HG03520 (cell line): Measurements from ENCODE around the gene VPS37C.

Experiments
- ATAC-seq: cut with Tn5 transposase; IDR thresholded peaks from one replicate; pipeline ENCODE4 v1.9.1; 2021; ENCODE audit warnings: mild to moderate bottlenecking, moderate library complexity; ENCODE audit not compliant: unreplicated experiment

The VPS37C gene

DNA sequence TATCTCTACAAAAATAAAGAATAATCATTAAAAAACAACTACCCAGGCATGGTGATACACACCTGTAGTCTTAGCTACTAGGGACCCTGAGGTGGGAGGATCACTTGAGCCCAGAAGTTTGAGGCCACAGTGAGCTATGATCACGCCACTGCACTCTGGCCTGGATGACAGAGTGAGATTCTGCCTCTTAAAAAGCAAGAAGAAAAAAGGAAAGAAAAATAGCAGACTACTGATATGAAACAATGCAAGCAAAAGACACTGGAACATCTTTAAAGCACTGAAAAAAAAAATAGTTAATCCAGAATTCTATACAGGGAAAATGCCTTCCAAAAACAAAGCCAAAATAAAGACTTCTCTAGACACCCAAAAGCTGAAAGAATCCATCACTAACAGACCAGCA, 5.9 kb downstream of the VPS37C start:
- no peak for ATAC-seq

DNA sequence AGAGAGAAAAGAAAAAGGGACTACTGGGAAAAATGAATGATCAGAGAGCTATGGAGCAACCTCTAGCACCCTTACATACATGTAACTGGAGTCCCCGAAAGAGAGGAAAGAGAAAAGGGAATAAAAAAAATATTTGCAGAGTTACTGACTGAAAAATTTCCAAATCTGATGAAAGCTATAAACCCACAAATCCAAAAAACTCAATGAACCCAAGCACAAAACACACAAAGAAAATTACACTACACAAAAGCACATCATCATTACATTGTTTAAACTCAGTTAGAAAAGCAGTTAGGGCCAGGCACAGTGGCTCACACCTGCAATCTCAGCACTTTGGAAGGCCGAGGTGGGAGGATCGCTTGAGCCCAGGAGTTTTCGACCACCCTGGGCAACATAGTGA, 6.7 kb downstream of the VPS37C start:
- ATAC-seq, result no peak

DNA sequence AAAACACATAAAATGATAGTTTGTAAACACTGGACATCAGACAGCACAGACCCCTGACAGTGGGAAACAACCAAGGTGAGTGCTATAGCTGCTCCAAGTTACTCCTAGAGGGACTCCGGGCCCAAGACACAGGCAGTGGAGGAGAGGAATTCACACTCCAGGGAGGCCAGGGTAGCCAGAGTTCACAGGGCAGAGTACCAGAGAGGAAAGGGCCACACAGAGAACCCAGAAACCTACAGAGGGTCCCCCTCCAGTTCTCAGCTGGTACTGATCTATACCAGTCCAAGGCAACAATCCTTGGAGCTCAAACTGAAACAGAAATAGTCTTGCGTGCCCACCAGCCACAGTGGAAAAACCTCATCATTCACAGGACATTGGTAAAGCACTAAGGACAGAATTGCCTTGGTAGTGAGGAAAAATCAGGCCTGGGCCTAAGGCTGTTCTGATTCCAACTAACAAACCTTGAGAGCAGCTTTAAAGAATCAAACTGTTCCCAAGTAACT, 7.6 kb downstream of the VPS37C start:
- no peak for ATAC-seq

DNA sequence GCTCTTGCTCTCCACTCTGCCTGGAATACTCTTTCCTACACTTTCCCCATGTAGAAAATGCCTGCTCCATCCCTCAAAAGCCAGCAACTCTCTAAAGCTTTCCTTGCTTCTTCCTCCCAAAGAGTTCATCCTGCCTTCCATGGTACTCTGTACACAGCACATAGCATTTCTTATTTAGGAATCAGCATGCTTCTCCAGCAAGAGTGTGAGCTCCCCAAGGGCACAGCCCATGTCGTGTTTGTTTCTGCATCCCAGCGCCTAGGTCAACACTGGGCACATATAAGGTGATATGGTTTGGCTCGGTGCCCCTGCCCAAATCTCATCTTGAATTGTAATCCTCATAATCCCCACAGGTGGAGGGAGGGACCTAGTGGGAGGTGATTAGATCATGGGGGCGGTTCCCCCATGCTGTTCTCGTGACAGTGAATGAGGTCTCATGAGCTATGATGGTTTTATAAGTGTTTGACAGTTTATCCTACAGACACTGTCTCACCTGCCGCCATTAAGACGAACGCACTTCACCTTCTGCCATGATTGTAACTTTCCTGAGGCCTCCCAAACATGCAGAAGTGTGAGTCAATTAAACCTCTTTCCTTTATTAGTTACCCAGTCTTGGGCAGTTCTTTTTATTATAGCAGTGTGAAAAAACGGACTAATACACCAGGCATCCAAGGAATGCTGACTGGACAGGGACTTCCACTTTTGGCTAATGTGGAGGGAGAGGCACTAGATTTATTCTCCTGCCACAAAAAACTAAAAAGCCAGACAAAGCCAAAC, 8.2 kb downstream of the VPS37C start:
- no peak for ATAC-seq

DNA sequence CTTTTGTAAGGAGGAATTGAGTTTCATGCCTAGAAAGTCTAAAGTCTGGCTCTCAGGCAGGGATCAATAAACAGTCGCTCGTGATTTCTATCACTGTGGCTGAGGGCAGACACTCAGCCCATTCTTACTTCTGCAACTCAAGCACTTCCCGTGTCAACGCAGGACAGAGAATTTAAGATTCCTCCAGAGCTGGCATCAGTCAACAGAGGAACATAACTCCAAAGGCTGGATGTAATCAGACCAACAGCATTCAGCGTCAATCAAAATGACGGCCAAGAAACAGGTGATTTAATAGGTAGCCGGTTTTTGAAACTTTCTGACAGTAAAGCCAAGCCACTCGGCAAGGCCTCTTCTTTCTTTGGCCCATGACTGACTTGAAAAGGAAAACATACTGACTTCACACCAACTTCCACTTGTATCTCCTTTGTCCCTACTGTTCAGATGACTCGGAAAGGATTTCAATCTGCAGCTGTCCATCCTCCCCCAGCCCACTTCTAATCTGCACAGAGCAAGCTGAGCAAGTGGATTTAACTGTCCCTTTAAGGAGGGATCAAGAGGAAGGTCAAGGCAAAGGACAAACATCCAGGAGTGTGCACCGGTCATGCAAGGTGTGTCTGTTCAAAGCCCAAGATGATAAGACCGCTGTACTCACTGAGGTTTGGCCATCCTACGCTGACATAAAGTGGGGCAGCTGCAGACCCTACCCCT, 9.5 kb downstream of the VPS37C start:
- no peak for ATAC-seq

DNA sequence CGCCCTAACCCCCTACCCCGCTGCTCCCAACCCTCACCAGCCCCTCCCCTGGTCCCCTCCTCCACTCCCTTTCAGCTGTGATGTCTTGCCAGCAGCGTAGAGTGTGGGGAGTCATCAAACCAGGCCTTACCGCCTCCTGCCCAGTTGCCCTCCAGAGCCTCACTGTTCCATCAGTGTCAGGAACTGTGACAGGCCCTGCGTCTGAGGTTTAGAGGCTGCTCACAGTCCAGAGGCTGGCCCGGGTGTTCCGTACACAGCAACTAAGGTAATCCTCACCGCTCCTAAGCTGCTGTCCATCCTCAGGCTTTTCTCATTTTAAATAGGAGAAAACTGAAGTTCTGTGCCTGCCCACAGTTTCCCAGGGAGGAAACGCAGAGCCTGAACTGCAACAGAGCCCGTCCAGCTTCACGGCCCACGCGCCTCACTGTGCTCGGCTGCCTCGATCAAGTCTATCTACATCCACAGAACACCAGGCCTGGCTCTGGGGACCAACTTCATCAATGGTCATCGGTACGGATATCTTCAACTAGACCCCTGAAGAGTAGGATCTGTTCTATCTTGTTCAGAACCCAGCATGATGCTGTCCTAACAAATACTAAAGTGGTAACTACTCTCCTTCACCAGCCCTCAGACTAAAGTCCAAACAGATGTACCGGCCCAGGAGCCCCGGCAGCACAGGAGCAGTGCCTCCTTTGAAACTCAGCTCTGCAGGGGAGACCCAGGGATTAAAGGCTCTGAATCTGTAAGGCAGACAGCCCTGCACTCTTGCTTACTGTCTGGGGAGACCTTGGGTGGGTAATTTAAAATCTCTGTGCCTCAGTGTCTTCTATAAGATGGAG, 10.3 kb downstream of the VPS37C start:
- no peak for ATAC-seq

DNA sequence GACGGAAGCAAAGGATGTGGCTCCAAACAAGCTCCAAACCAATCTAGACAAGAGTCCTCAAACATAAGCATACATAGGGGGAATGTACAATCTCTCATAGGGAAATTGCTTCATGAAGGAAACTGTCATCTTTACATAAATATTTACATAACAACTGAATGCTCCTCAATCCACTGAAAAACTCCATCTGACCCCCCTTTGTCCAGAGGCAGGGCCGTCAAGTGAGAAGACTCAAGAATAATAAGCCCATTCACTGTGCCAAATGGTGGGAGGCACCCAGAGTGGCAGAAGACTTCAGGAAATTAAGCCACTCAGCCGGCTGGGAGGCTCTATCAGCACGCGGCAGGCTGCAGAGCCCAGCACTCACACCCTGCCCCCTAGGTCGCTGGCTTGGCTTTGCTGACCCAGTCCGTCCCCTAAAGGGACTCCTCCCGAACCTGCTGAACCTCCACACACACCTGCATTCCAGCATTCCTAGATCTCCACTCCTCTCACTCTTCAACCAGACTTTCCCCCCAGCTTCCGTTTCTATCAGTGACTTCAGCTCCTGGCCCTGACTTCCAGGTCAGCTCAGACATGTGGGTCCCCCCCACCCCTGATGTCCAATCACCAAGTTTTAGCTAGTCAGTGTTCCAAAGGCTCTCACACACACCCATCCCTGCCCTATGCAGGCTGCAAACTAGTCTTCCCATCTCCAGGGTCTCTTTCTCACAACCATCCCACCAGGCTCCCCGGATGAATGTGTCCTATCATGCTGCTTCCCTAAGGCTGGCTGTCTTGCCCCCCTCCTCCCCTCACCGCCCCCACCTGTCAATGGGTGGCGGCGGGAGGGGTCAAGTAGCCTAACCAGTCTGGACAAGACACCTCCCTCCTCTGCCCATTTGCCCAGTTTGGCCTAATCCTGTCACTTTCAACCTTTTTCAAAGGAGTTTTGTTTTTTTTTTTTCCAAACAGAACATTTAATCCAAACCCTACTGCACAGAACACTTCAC, 11.3 kb downstream of the VPS37C start:
- ATAC-seq, result no peak

DNA sequence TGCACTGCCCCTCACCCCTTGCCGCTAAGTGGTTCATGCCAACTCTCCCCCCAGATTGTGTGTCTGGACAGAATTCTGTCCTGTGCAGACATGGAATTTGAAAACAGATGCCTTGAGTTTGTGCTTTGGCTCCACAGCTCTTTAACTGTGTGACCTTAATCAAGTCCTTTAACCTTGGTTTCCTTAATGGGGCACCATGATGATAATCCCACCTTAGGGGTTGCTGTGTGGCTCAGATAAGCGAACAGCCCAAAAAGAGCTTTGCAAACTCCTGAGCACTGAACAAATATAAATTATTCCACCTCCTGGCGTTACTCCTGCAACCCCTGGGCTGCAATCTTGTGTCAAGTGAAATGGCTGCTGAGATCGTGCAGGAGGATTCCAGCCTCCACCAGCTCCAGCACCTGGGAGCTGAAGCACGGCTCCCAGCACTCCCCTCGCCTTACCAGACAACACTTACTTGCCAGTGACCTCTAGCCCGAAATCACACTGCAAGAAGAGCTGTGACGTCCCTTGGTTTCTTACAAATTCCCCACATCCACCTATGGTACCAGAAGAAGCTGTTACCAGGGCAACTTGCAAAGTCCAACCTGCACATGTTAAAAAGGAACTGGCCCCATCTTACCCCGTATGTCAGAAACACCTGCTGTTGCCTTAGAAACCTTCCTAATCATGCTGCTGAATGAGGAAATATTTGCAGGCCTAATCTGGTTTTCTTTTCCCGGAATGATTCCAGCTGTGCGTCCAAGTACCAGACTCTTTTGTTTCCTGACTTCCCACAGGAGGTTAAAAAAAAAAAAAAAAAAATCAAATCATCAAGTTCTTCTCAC, 13.2 kb downstream of the VPS37C start:
- ATAC-seq, result no peak

DNA sequence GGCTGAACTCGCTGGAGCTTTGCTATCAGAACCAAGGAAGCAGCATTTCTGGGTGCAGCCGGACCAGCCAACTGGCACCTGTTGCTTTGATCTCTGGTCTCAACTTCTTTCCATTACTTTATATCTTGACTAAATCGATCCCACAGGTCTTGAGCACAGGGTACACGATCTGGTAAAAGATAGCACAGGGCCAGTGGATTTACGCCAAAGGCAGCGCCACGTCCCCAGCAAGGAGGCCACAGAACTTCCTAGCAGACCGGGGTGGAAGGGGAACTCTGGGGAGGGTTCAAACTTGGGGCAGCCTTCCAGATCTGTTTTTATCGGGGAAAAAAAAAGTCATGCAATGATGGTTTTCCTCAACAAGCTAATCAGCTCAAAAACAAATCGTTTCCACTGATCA, 14.0 kb downstream of the VPS37C start:
- ATAC-seq, result no peak

DNA sequence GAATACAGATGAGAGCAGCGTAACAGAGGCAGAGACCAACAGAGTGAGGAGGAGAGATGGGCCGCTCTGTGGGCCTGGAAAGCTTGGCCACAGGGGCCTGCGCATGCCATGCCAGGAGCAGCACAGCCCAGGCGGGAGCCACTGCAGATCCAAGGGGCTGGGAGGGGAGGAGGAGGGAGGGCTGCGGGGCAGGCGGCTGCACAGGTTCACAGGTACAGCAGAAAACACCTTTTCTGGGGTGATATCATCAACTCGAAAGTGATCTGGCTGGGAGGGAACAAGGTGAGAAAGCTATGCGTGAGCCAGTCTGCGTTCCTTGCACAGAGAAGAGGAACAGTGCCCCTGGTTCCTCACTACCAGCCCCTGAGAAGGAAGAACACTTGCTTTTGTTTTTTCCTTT, 14.8 kb downstream of the VPS37C start:
- no peak for ATAC-seq

DNA sequence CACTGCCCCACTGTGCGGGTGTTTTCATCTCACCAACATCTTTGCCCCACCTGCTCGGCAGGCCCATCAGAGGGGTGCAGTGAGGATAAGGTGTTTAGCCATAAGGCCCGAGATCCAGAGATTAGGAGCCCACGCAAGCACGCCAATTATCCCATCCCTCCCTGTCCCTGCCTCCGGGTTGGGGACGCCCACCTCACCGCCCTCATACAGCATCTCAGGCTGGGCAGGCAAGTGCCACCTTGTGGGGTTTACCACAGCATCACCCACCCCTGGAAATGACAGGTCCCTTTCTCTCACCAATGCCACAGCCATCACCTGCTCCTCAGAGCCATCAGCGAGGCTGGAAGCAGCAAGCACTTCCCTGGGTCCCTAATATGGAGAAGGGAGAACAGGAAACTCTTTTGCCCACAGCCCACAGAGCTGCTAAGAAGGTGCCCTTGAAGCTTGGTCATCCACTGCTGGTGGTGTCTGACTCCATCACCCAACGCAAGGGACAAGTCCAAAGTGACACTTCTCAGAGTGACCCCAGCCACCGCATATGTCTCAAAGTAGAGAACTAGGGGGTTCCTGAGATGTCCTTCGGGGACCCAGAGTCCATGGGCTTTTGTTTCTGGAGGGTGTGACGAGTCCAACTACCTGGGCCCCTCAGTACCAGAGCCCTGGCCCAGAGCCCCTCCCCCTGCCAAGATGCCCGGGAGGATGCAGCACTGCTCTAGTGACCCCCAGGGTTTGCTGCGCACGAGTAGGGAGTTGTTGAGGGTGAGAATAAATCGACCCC, 15.8 kb downstream of the VPS37C start:
- ATAC-seq, result no peak

DNA sequence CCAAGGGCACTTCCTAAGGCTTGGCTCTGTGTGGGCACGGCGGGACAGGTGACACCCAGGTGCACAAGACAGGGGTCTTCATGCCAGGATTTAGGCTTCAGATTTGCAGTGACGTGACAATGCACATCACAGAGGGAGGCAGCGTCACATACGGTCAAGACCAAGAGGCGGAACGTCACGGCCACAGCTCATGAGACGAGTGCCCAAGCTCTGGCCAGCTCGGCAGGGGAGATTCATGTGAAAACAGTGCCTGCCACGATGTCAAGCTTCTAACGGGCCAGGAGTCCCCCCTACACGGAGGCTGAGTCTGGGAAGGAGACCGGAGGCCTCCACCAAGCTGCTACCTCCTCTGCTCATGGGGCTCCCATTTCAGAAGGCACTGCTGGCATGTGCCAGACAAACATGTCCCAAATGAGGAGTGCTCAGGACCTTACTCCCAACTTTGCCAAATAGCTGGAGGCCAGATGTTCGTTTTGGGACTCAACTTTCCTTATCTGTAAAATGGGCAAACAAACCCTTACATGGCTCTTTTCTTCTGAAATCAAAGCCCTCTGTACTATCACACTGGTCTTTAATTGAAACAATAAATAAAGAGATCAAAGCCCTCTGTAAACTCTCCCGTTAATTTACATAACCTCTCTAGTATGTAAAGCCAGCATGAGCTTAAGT, 16.6 kb downstream of the VPS37C start:
- no peak for ATAC-seq

DNA sequence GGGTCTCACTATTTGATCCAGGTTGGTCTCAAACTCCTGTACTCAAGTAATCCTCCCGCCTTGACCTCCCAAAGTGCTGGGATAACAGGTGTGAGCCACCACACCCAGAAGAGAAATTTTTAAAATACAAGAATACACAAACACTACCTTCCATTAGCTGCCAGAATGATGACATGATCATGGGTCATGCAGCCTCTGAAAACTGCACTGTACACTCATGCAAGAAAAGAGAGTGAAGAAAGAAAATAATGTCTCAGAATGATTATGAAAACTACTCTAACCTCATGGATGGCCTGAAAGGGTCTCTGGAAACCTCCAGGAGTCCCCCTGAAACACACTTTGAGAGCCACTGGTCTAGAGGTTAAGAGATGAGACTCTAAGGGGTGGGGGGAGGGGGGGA, 18.8 kb downstream of the VPS37C start:
- ATAC-seq, result no peak

DNA sequence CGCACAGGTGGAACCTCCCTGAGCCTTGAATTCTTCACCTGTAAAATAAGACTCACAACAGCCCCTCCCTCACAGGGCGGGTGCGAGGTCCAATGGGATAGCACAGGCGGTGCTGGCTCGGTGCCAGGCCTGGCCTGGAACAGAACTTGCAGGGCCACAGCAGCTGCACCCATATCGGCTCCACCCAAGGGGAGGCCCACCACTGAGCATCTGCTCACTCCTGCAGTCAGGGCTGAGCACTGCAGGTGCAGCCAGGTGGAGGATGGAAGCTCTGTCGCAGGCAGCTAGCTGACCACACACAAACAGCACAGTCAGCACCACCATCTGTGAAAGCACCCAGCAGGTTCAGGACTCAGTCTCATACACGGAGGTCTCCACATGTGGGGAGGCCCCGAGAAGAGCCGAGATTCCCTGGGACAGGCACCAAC, 19.6 kb downstream of the VPS37C start:
- ATAC-seq, result no peak

DNA sequence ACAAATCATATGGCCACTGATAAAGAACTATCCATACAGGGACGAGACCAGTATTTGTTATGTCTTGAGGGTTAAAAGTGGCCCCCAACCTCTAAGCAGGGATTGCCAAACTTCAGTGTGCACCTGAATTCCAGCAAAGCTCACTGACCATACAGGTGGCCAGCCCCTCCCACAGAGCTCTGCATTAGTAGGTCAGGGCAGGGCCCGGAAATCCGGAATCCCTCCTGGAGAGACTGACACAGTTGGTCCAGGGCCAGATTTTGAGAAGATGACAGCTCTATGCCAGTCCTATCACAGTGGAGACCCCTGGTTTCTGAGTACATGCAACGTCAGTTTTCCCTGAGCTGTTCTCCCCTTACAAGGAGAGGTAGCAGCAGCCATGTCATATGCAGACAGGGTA, 20.8 kb downstream of the VPS37C start:
- ATAC-seq, result no peak

DNA sequence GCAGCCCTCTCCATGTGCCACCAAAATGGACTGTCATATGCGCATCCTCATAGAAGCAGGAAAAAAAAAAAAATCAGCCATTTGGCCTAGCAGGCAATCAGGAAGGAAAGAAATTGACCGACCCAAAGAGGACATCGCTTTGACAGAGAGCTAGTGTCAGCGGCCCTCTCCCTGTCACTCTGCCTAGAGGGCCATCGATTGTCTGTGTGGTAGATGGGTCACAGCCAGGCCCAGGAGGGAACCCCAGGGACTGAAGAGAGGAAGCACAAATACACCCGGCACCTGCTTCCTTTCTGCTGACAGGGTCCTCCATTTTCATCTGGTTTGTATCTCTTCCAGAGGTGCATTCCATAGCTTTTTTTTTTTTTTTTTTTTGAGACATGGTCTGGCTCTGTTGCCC, 21.8 kb downstream of the VPS37C start:
- ATAC-seq, result no peak

DNA sequence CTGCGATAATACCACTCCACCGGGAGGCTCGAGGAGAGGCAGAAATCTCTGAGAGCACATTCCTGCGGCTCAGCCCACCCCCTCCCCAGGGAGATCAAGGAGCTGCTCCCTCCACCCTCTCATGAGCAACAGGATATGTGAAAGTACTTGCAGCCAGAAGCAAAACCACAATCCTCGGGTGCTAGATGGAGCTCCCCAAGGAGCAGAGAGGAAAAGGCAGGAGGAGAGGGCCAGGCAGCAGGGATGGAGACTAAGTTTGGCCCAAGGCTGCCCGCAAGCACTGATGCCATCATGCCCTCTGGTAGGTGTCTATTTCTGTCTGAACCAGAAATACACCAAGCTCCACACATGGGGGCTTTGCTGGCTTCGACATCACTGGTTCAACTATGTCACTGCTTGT, 22.3 kb downstream of the VPS37C start:
- no peak for ATAC-seq

DNA sequence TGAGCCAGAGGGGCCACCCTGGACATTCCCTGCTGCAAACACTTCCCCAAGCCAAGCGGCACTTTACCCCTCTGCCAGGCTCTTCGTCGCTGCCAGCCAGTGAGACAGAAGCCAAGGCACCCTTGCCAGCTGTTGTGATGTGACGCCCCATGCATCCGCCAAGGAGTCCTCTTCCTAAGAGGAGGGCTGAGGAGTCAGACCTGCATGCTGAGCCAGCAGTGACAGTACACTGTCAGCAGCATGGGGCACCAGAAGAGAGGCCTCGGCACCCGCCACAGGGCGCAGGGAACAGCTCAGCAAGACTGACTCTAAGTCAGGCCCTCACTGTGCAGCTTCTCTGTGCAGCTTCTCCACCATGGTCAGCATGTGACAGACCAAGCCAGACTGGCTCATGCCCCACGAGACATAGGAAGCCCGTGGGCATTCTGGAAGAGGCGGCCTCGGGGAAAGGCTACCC, 26.4 kb downstream of the VPS37C start:
- ATAC-seq, result no peak
